Measurements from ENCODE around the gene EPS8L3. TPM values are rescaled to one million over a fixed set of nuclear protein-coding genes. Genes with fewer than 3 reads are reported as not detected.

The EPS8L3 gene
- total and polyA plus RNA-seq, 2 of the 8 experiments (the other 6 are each of a cell fraction or from before 2014, with no cell fraction given), result not detected

DNA sequence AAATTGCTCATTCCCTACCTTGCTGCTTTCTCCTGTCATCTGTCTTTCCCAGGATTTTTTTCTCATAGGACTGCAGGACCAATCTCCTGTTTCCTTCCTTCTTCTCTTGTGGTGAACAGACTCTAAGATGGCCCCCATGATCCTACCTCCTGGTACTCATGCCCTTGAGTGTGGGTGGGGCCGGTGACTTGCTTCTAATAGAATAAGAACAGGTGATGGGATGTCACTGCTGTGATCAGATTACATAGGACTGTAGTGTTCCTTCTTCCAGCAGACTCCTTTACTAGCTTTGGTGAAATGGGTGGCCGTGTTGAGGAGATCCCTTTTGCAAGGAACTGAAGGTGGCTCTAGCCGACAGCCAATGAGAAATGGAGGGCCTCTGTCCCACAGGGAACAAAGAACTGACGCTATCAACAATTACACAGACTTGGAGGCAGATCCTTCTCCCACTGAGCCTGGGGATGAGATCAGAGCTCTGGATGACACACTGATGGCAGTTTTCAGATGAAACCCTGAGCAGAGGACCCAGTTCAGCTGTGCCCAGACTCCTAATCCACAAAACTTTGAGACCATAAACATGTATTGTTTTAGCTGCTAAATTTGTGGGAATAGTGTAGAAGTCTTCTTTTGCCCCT, 30.4 kb downstream of the EPS8L3 start (continued):
- TF ChIP-seq CHD1 (IDR thresholded peaks at IDR 0.05; ENCODE audit: low read depth, low read length) (no peak), RBBP5 (IDR thresholded peaks at IDR 0.05; ENCODE audit: borderline replicate concordance, low read depth, low read length) (no peak), TCF12 (IDR thresholded peaks at IDR 0.05; ENCODE audit: low read depth, low read length) (no peak), TEAD4 (IDR thresholded peaks at IDR 0.05; ENCODE audit: low read depth, low read length) (no peak)

Measured in H1 (cell line).